Fibroblast of skin of scalp (primary cell): Measurements from ENCODE around the gene LCN9. TPM values are rescaled to one million over a fixed set of nuclear protein-coding genes. Genes with fewer than 3 reads are reported as not detected.
A peak's percentile ranks its signal among the peaks of the same experiment; 100 is the strongest.
"Not testable (repeated sequence)": the region's sequence is repeated elsewhere in the genome, so short reads cannot be mapped to it uniquely, and the experiment has no call there.

Source experiments
- DNase-seq: peaks from one replicate; pipeline ENCODE4 v3.0.0-alpha.2; 2013
- polyA plus RNA-seq, 2 experiments: library from polyadenylated mRNA; unstranded; fragments of 120-200 nt; gene quantifications; one replicate each; pipeline ENCODE4 v1.2.1, GENCODE V29; 2013; ENCODE audit not compliant: insufficient read length in 2 of 2

The LCN9 gene
- polyA plus RNA-seq (2013, experiment 1 of 2; ENCODE audit: insufficient read length) = not detected
- polyA plus RNA-seq (2013, experiment 2 of 2; ENCODE audit: insufficient read length) = not detected

GRCh38 chr9:135662758-135663450 lies at the start of gene LCN9:
TSS of gene LCN9 (plus strand) at chr9:135663309. CDS start at chr9:135663322, 13 bp downstream.
- DNase-seq = peak; percentile 22

- no peak for DNase-seq
Observed at GRCh38 chr9:135613946-135614805, 48.9 kb upstream of the LCN9 start.

- DNase-seq = no peak
Observed at GRCh38 chr9:135614821-135615665, 48.1 kb upstream of the LCN9 start.

DNA sequence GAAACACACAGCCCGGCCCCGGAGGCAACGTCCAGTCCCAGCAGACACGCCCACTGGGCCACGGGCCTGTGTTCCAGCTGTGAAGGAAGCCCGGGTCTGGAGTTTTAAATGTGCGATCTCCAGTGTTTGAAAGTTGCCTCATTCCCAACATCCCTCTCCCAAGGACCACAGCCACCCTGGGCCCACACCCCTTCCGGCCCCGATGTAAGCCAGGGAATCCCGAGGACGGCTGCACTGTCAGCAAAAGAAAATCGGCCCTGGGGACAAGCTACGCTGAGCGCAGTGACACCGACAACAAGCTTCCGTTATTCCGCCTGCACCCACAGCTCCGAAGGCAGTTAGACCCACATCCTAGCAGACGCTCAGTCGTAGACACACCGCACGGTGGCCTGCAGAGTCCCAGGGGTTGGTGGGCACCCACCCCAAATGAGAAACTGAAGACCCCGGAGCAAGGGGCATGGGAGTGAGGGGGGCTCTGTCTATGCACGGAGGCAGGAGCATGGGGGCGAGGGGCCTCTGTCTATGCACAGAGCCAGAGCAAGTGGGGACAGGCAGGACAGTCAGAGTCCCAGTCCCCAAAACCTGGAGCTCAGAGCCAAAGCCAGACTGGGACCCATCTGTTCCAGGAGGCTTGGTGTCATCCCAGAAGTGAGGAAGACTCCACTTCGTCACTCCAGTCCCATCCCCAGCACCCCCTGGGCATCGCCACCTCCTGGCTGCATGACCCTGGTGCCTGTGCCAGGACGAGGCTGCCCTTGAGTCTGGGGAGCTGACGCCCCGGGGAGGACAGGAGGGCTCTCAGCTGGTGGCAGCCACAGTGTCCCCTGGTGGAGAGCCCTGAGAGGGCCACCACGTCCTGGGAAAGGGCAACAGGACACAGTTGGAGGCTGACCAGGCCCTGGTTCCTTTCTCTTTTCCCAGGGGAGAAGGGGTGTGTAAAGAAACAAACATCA lies 47.2 kb upstream of the LCN9 start:
- DNase-seq = no peak

- DNase-seq = no peak
Observed at GRCh38 chr9:135616619-135617537, 46.2 kb upstream of the LCN9 start.

GRCh38 chr9:135617538-135617900 lies 45.6 kb upstream of the LCN9 start:
- no peak for DNase-seq

- no peak for DNase-seq
Observed at GRCh38 chr9:135617991-135618411, 45.1 kb upstream of the LCN9 start.

- DNase-seq = no peak
Observed at GRCh38 chr9:135618866-135619598, 44.1 kb upstream of the LCN9 start.

GRCh38 chr9:135619599-135619886 lies 43.6 kb upstream of the LCN9 start:
- DNase-seq = no peak

DNA sequence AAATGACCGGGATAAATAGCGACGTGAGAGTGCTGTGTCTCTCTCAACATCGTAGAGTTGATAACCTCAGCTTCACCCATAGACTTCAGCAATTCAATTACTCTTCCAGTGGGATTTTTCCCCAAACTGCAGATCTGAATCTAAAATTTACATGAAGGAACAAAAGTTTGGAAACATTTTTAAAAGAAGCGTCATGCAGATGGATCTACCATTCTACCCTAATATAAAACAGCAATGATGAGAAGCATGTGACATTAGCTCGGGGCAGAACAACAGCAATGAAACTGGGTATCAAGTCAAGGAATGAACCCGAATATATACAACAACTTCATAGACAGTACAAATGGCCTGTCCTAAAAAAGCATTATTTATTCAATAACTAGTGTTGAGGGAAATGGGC lies 42.6 kb upstream of the LCN9 start:
- no peak for DNase-seq

- DNase-seq = no peak
Observed at GRCh38 chr9:135622415-135623020, 40.6 kb upstream of the LCN9 start.

DNA sequence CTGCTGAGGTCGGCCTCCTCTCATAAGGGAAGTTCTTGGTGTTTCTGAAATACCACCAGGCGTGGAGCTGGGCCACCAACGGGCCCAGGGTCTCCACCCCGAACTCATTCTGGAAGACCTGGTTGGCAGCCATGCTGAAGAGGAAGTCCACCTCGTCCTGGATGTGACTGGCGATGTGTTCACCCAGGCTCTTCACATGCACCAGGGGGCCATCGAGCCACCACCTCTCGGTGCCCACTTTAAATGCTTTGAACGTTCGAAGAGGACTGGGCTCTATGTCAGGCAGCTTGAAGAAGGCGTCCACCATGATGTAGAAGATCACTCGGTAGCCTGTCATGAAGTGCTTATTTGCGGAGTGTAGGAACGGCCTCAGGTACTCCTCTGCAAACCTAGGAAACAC lies 38.8 kb upstream of the LCN9 start:
- DNase-seq = no peak

DNA sequence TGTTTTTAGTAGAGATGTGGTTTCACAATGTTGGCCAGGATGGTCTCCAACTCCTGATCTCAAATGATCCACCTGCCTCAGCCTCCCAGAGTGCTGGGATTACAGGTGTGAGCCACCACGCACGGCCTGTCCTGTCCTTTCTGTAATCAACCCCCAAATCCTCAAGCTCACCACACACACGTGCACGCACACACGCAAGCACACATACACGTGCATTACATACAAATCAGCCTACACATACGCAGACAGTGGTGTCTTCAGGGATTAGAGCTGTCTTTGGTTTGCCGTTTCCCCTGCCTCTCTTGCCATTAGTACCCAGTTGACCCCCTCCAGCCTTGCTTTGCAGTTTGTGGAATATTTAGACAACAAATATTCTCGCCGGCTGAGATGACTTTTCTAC lies 30.3 kb upstream of the LCN9 start:
- no peak for DNase-seq

DNA sequence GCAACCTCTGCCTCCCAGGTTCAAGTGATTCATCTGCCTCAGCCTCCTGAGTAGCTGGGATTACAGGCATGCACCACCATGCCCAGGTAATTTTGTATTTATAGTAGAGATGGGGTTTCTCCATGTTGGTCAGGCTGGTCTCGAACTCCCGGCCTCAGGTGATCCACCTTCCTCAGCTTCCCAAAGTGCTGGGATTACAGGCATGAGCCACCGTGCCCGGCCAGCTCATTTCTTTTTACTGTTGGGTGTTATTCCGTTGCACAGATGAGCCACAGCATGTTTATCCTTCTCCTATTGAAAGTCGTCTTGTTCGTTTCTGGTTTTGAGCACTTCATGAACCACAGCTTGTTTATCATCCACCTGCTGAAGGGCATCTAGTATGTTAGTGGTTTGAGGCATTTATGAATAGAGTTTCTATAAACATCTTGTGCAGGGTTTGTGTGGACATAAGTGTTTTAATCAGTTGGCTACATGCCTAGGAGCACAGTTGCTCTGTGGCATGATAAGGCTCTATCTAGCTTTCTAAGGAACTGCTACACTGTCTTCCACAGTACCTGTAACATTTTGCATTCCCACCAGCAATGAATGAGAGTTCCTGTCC lies 26.1 kb upstream of the LCN9 start:
- DNase-seq = not testable (repeated sequence)

GRCh38 chr9:135639196-135639595 lies 23.9 kb upstream of the LCN9 start, which contains the start of gene GLT6D1:
TSS of gene GLT6D1 (minus strand) at chr9:135639540. CDS start at chr9:135639187, 353 bp downstream.
- no peak for DNase-seq

- no peak for DNase-seq
Observed at GRCh38 chr9:135641047-135641446, 22.1 kb upstream of the LCN9 start.

DNA sequence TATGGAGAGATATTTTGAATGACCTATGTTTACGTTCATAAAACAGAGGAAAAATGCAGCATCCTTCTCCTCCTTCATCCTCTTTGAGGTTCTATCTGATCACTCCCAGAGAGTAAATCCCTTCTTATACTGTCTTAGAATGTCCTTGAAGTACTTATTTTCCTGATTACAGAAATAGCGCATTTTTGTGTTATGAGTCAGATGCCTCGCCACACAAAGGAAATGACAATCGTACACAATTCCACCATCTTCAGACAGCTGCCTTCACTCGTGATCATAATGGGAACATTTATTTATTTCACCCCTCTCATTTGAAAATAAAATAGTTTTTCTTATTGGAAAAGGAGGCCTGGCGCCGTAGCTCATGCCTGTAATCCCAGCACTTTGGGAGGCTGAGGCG lies 21.4 kb upstream of the LCN9 start:
- DNase-seq = peak; percentile 7

DNA sequence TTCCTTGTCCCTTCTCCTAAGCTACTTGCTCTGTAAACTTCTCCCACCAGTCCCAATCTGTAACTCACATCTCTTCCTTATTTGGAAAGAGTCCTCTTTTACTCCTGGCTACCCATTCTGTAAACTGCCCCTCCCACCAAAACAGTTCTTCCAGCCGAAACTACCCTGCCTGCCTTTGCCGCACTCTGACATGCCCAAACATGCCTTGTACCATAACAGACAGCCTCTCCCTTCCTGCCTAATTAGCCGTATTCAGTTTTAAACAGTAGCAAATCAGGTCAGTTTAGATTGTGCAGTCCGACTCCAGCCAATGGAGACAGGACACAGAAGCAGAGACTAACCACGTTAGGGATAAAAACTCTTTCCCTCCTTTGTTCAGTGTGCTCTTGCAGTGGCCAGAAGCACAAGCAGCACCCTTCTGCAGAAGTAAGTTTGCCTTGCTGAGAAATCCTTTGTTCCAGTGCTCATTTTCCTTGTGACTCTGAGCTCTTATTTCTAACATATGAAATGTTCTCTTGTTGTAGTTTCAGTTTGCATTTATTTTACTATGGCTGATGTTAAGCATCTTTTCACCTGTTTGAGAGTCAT lies 18.4 kb upstream of the LCN9 start:
- no peak for DNase-seq

DNA sequence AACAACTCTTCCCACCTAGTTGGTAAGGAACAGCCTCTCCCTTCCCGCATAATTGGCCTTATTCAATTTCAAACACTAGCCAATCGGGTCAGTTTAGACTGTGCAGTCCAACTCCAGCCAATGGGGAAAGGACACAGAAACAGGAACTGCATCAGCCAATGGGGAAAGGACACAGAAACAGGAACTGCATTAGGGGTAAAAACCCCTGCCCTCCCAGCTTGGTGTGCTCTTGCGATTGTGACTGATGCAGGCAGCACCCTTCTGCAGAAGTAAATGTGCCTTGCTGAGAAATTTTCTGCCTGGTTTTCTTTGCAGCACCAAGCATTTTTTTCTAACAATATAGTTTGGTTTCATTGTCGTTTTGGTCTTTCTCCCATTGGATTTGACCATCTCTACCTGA lies 15.2 kb upstream of the LCN9 start:
- no peak for DNase-seq
